Activated naive CD4-positive, alpha-beta T cell (primary cell): ENCODE measurements around the gene ATP8B2.
"Not testable (repeated sequence)": the region's sequence is repeated elsewhere in the genome, so short reads cannot be mapped to it uniquely, and the experiment has no call there.

Source experiments
- DNase-seq, 4 experiments: peaks; one replicate each; lab custom pipeline; 2025; lab: John Stamatoyannopoulos, UW

Gene ATP8B2

GRCh38 chr1:154347961-154348360 lies 22.6 kb downstream of the ATP8B2 start:
- DNase-seq: no peak

DNA sequence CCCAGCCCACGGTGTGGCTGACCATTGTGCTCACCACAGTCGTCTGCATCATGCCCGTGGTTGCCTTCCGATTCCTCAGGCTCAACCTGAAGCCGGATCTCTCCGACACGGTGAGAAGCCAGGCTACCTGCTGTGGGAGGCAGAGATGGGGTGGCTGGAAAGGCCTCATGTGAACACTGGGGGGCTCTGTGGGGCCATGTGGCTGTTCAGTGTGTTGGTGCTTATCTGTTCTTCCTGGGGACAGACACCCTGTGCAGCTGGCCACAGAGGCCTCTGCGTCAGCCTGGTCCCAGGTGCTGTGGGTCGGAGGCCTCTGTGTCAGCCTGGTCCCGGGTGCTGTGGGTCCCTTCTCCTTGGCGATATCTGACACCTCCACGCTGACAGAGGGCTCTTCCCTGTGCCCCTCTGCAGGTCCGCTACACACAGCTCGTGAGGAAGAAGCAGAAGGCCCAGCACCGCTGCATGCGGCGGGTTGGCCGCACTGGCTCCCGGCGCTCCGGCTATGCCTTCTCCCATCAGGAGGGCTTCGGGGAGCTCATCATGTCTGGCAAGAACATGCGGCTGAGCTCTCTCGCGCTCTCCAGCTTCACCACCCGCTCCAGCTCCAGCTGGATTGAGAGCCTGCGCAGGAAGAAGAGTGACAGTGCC lies 23.2 kb downstream of the ATP8B2 start:
- no peak for DNase-seq

DNA sequence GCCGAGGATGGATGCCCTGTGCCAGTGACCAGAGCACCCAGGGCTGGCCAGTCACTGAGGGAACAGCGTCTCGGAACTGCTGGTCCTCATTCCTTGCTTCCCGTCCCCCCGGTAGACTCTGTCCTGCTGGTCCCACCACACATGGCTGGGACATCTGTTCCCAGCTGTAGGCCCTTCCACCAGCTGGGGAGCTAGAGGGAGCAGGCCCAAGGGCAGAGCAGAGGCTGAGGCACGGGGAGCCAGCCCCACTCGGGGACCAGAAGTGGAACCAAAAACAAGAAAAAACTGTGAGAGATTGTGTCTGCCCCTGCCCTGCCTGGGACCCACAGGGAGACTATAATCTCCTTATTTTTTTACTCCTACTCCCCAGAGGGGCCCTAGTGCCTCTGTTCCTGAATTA lies 23.8 kb downstream of the ATP8B2 start:
- DNase-seq: no peak

GRCh38 chr1:154350383-154350782 lies 25.1 kb downstream of the ATP8B2 start:
- no peak for DNase-seq

- no peak for DNase-seq
Measured at GRCh38 chr1:154351363-154352068, 26.2 kb downstream of the ATP8B2 start.

DNA sequence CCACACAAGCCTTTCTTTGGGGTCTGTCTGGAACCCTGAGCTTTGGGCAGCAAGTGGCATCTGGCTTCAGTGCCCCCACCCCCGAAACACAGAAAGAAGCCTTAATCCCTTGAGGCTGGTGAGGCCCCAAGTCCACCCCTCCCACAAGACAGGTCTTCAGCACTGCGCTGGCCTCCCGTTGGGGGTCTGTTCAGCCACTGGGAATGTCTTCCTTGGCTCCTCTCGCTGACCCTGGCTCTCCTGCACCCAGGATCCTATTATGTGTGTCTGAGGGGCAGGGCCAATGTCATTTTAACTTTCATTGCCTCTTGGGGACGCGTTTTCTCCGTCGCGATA lies 26.9 kb downstream of the ATP8B2 start:
- no peak for DNase-seq

- peak in 2 of 4 experiments; percentile 8 to 22 for DNase-seq
Measured at GRCh38 chr1:154352581-154353459, 27.5 kb downstream of the ATP8B2 start.

DNA sequence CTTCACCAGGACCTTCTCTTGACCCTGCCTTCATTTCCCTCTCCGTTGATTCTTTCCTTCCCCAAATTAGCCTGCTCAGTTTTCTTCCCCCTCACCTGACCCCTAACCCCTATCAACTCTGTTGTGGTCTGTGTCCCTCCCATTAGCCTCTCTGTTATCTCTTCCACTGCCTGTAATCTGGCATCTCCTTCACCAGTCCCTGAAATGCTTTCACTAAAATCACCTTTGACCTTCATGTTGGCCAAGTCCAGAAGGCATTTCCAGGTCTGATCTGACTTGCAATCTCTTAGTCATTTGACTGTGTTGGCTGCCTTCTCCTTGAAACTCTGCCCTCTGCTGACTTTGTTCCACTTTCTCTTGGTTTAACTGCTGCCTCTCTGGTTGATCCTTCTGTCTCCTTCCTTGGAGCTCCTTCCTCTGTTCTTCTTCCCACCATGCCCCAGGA lies 28.2 kb downstream of the ATP8B2 start:
- no peak for DNase-seq

GRCh38 chr1:154353966-154354365 lies 28.6 kb downstream of the ATP8B2 start:
- DNase-seq: no peak

DNA sequence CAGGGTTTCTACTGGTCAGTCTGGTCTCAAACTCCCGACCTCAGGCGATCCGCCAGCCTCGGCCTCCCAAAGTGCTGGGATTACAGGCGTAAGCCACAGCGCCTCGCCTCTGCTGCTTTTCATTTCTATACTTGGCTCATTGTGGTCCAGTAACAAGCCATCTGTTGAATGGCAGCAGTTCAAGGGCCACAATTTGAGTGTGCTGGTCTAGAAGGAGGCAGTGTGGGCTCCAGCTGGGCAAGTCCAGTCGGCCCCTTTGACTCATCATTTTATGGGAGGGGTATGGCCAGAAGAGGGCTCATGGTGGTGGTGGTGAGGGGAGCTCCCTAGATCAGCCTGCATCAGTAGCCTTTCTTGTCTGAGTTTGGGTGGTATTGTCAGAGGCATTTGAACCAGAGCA lies 33.2 kb downstream of the ATP8B2 start:
- DNase-seq: no peak

DNA sequence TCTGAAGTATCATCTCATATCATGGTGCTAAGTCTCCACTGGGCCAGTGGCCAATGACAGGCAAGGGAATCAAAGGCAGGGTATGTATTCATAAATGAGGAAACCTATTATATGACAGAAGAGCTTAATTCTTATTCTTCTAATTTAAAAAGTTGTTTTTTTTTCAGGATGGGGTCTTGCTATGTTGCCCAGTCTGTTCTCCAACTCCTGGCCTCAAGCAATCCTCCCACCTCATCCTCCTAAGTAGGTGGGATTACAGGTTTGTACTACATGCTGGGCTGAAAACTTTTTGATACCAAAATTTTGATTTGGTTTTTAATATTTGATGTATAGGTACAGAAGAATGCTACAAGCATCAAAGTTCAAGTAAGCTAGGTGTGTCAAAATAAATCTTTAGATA lies 35.0 kb downstream of the ATP8B2 start:
- no peak for DNase-seq

DNA sequence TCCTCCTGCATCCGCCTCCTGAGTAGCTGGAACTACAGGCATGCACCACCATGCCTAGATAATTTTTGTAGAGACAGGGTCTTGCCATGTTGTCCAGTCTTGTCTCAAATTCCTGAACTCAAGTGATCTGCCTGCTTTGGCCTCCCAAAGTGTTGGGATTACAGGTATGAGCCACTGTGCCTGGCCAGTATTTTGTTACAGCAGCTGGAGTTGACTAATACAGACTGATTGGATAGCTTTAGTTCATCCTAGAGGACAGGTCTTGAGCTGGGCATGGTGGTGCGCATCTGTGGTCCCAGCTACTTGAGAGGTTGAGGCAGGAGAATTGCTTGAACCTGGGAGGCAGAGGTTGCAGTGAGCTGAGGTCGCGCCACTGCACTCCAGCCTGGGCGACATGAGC lies 35.6 kb downstream of the ATP8B2 start:
- DNase-seq: not testable (repeated sequence)

- DNase-seq: no peak
Measured at GRCh38 chr1:154361357-154361756, 36.0 kb downstream of the ATP8B2 start.

- DNase-seq: no peak
Measured at GRCh38 chr1:154371436-154371835, 46.1 kb downstream of the ATP8B2 start.

GRCh38 chr1:154373777-154374357 lies 48.5 kb downstream of the ATP8B2 start:
- DNase-seq: not testable (repeated sequence)

GRCh38 chr1:154379301-154379700 lies 54.0 kb downstream of the ATP8B2 start:
- DNase-seq: no peak

DNA sequence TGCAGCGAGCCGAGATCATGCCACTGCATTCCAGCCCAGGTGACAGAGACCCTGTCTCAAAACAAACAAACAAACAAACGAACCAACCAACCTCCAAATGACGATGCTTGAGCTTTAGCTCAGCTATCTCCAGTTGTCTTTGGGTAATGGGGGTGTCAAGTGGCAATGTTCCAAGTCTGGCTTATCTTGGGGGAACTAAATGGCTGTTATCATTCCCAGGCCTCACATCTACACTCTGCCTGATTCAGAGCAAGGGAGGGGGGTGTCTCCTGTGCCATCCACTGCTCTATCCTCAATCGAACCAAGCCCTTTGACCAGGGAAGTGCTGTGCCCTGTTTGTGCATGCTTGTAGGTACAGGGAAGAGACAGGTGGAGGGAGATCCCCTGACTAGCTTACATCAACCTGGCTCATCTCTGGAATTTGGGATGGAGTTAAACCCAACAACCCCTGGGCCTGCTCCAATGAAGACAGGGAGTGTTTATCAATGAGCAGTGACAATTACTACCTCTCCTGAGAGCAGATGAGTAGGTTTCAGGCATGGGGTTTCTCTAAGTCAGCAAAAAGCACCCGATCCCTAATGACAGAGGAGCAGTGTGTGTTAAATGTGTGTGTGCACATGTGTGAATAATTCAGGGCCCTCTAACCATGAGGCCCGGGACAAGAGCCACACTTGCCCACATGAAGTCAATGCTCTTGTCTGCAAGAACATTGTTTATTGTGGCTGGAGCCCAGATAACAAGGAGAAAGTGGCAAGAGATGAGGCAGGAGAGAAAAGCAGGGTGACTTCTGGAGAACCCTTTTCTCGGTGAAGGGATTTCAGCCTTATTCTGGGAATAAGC lies 59.5 kb downstream of the ATP8B2 start:
- DNase-seq: no peak

GRCh38 chr1:154386643-154387352 lies 61.5 kb downstream of the ATP8B2 start:
- peak; percentile 27 to 50 (median 35) for DNase-seq

DNA sequence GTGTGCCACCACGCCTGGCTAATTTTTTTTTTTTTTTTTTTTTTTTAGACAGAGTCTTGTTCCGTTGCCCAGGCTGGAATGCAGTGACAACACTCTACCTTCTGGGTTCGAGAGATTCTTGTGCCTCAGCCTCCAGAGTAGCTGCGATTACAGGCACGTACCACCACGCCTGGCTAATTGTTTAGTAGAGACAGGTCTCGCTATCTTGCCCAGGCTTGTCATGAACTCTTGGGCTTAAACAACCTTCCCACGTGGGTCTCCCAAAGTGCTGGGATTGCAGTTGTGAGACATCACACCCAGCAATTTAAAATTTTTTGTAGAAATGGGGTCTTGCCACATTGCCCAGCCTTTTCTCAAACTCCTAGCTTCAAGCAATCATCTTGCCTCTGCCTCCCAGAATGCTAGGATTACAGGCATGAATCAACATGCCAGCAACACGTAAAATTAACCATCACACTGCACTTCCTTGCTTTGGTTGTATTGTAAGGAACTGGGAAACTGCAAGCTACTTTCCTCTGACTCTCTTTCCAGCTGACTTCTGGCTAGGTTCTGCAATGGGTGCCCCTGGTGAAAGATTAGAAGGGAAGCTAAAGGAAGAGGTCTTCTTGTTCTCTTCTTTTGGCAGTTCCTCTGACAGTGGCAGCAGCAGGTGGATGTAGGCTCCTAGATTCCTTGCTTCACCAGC lies 65.9 kb downstream of the ATP8B2 start:
- no peak for DNase-seq

- DNase-seq: no peak
Measured at GRCh38 chr1:154398141-154398540, 72.8 kb downstream of the ATP8B2 start.
